ENCODE results near the gene LIPF. TPM values are rescaled to one million over a fixed set of nuclear protein-coding genes. Genes with fewer than 3 reads are reported as not detected.
"Not testable (repeated sequence)": the region's sequence is repeated elsewhere in the genome, so short reads cannot be mapped to it uniquely, and the experiment has no call there.

The LIPF gene
- total RNA-seq, 1 donor from 2014 or later, result not detected

DNA sequence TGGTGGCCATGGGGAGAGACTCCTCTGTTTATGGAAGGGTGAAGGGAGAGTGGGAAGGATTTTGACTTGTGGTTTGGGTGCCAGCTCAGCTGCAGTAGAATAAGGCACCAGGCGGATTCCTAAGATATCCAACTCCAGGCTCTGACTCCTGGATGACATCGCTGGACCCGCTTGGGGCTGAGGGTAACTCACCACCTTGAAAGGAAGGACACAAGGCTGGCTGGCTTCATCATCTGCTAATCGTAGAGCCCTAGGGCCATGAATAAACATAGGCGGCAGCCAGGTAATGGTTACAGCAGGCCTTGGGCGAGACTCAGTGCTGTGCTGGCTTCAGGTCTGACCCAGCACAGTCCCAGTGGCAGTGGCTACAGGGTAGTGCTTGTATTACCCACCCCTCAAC, 25.1 kb downstream of the LIPF start:
- intact Hi-C loops (cut with DNase I), result no loop called here
- no peak for DNase-seq
- Histone ChIP-seq H3K36me3 (no peaks in the 10 kb centered on the region), H3K4me3 (no peak overlapping the region), H3K27me3 (ENCODE audit: low read depth) (no peaks in the 10 kb centered on the region), H3K27ac (no peak overlapping the region), H3K9me3 (no peaks in the 10 kb centered on the region), H3K4me1 (no peaks in the 10 kb centered on the region)
- TF ChIP-seq, protein P1, sequence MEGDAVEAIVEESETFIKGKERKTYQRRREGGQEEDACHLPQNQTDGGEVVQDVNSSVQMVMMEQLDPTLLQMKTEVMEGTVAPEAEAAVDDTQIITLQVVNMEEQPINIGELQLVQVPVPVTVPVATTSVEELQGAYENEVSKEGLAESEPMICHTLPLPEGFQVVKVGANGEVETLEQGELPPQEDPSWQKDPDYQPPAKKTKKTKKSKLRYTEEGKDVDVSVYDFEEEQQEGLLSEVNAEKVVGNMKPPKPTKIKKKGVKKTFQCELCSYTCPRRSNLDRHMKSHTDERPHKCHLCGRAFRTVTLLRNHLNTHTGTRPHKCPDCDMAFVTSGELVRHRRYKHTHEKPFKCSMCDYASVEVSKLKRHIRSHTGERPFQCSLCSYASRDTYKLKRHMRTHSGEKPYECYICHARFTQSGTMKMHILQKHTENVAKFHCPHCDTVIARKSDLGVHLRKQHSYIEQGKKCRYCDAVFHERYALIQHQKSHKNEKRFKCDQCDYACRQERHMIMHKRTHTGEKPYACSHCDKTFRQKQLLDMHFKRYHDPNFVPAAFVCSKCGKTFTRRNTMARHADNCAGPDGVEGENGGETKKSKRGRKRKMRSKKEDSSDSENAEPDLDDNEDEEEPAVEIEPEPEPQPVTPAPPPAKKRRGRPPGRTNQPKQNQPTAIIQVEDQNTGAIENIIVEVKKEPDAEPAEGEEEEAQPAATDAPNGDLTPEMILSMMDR (IDR thresholded peaks at IDR 0.05), result no peak
- no peak for ATAC-seq

GRCh38 chr10:88693392-88694020, 29.3 kb downstream of the LIPF start:
- H3K27me3 ChIP-seq (ENCODE audit: low read depth), result no peaks in the 10 kb centered on the region
- no peaks in the 10 kb centered on the region for H3K9me3 ChIP-seq
- intact Hi-C loops (cut with DNase I), result no loop called here
- ATAC-seq (no peak), DNase-seq (no peak)
- H3K4me3 ChIP-seq, result no peak overlapping the region
- no peak overlapping the region for H3K27ac ChIP-seq
- no peaks in the 10 kb centered on the region for H3K36me3 ChIP-seq
- TF ChIP-seq, protein P1 (IDR thresholded peaks at IDR 0.05), result peak; percentile 15
- no peaks in the 10 kb centered on the region for H3K4me1 ChIP-seq

DNA sequence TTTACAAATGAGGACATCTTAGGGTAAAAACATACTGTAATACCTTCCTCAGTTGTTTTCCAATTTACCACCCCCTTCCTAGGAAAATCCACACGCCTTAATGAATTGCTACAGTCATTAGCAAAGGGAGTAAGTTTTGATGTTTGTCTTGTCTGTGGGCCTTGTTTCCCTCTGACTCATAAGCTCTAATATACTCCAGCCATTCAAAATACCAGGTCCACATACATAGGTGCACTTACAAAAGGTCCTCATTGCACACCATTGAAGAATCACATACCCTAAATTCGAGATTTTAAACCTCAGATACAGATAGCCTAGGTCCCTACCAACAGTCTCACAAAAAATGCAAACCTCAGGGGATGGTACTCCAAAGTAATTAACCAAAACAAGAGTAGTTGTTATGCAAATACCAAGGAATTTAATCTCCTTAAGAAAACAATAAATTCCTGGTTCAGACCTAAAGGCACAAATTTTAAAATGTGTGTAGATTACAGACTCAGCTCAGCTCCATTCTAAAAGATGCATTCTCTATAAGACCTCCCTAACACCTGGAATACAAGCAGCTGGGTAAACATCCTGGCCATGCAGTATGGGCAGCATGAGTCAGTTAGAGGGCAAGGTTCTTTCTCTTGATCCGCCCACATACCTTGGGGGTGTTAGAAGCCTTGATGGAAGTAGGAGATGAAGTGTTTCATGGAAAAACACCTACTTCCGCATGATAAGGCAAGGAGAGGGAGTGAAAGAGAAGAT, 38.8 kb downstream of the LIPF start:
- Histone ChIP-seq H3K27me3 (ENCODE audit: low read depth) (no peaks in the 10 kb centered on the region), H3K4me1 (no peaks in the 10 kb centered on the region), H3K9me3 (no peaks in the 10 kb centered on the region), H3K36me3 (no peaks in the 10 kb centered on the region), H3K4me3 (no peak overlapping the region), H3K27ac (no peak overlapping the region)
- TF ChIP-seq, protein P1 (IDR thresholded peaks at IDR 0.05), result no peak
- DNase-seq, result no peak
- intact Hi-C loops (cut with DNase I), result no loop called here
- ATAC-seq, result peak in 1 of 2 donors; percentile 35

GRCh38 chr10:88705958-88706357, 41.7 kb downstream of the LIPF start, which contains the start of gene LIPK:
TSS of gene LIPK (plus strand) at chr10:88706249. CDS start at chr10:88724544, 18,295 bp downstream.
- Histone ChIP-seq H3K4me1 (no peaks in the 10 kb centered on the region), H3K9me3 (no peaks in the 10 kb centered on the region), H3K4me3 (no peak within 1 kb of the TSS), H3K36me3 (no peaks in the 10 kb centered on the region), H3K27ac (no peak within 1 kb of the TSS), H3K27me3 (ENCODE audit: low read depth) (no peaks in the 10 kb centered on the region)
- TF ChIP-seq, protein P1 (IDR thresholded peaks at IDR 0.05), result no peak
- ATAC-seq, result no peak
- no peak for DNase-seq
- intact Hi-C loops (cut with DNase I), result no loop called here

- intact Hi-C loops (cut with DNase I), result no loop called here
These were observed 43.4 kb downstream of the LIPF start for GRCh38 chr10:88707429-88708155.

GRCh38 chr10:88709361-88709760, 45.1 kb downstream of the LIPF start:
- ATAC-seq; H3K4me1 ChIP-seq; intact Hi-C loops (cut with DNase I); H3K27me3 ChIP-seq (ENCODE audit: low read depth); H3K4me3 ChIP-seq; H3K36me3 ChIP-seq; H3K9me3 ChIP-seq; H3K27ac ChIP-seq; DNase-seq: not testable (repeated sequence)

More at GRCh38 chr10:88707429-88708155, 43.4 kb downstream of the LIPF start:
- H3K4me1 ChIP-seq, result no peaks in the 10 kb centered on the region
- no peaks in the 10 kb centered on the region for H3K36me3 ChIP-seq
- DNase-seq (no peak), ATAC-seq (no peak)
- no peaks in the 10 kb centered on the region for H3K9me3 ChIP-seq
- TF ChIP-seq, protein P1 (IDR thresholded peaks at IDR 0.05), result no peak
- no peaks in the 10 kb centered on the region for H3K27me3 ChIP-seq (ENCODE audit: low read depth)
- no peak overlapping the region for H3K27ac ChIP-seq
- no peak overlapping the region for H3K4me3 ChIP-seq
